Mucosa of descending colon (tissue), 3 donors: Measurements from ENCODE around the gene COL4A6. TPM values are rescaled to one million over a fixed set of nuclear protein-coding genes. Genes with fewer than 3 reads are reported as not detected.

Experiments
- ATAC-seq: fragments of 200-7000 bp; cut with Tn5 transposase; one replicate; pipeline ENCODE4 v1.9.1; 2020; ENCODE audit warnings: mild to moderate bottlenecking, moderate library complexity
- DNase-seq, 3 donors: peaks; one replicate each; pipeline ENCODE4 v3.0.0-alpha.2; 2020
- H3K36me3 ChIP-seq: fragments of 200-600 bp; one replicate; pipeline ENCODE4 v1.8.0; 2021; ENCODE audit warnings: low read depth, mild to moderate bottlenecking
- H3K4me1 ChIP-seq: fragments of 200-600 bp; one replicate; pipeline ENCODE4 v1.8.0; 2021; ENCODE audit warnings: low read depth, mild to moderate bottlenecking
- H3K4me3 ChIP-seq: fragments of 200-600 bp; one replicate; pipeline ENCODE4 v1.8.0; 2021; ENCODE audit warnings: mild to moderate bottlenecking
- H3K9me3 ChIP-seq: fragments of 200-600 bp; one replicate; pipeline ENCODE4 v1.8.0; 2021; ENCODE audit warnings: mild to moderate bottlenecking
- CTCF ChIP-seq: fragments of 200-600 bp; IDR thresholded peaks from one replicate; pipeline ENCODE4 v1.8.0; 2022; ENCODE audit warnings: antibody characterized with exemption, mild to moderate bottlenecking
- intact Hi-C, 2 donors: fragments of 100-400 bp; cut with DNase I in 1 of 2; cut with micrococcal nuclease in 1 of 2; formaldehyde crosslinking; loops; one replicate each; pipeline versions ENCODE4 v1.11.0 to v1.11.1; 2022; cut with DNase I, micrococcal nuclease
- total RNA-seq, 3 donors: library from RNA; stranded (reverse); fragmentation: NEBNext Ultra II Directional in 2 of 3; extraction: Animal tissue kit (Norgen Biotek cat#: 25700) in 2 of 3; gene quantifications; one replicate each; pipeline versions ENCODE4 v1.2.1 to v1.2.4, GENCODE V29; 2021 to 2023
- donor health status: DM: no; HTN: no; CAD: no; lungs with moderate emphysema.
- donor health status: DM: no; HTN: no; CAD: no.
- donor health status: DM: no; HTN: yes; CAD: no.

The COL4A6 gene
- total RNA-seq, 3 donors from 2014 or later, result 0.35 to 0.81 (median 0.77) TPM

- no peak for TF ChIP-seq CTCF
- no peaks in the 10 kb centered on the region for H3K4me1 ChIP-seq
- intact Hi-C loops, result no loop called here
- no peaks in the 10 kb centered on the region for H3K9me3 ChIP-seq
- DNase-seq (no peak), ATAC-seq (no peak)
- no peak overlapping the region for H3K4me3 ChIP-seq
- no peaks in the 10 kb centered on the region for H3K36me3 ChIP-seq
These were observed 260.1 kb downstream of the COL4A6 start for GRCh38 chrX:108178143-108178498.

- Histone ChIP-seq H3K9me3 (no peaks in the 10 kb centered on the region), H3K36me3 (no peaks in the 10 kb centered on the region), H3K4me3 (no peak overlapping the region), H3K4me1 (no peaks in the 10 kb centered on the region)
- intact Hi-C loops, result no loop called here
- no peak for ATAC-seq
- no peak for DNase-seq
- TF ChIP-seq CTCF, result no peak
These were observed 260.7 kb downstream of the COL4A6 start for GRCh38 chrX:108177351-108178142.

- TF ChIP-seq CTCF, result no peak
- Histone ChIP-seq H3K36me3 (no peaks in the 10 kb centered on the region), H3K9me3 (no peaks in the 10 kb centered on the region), H3K4me3 (no peak overlapping the region), H3K4me1 (no peaks in the 10 kb centered on the region)
- DNase-seq (no peak), ATAC-seq (no peak)
- intact Hi-C loops, result no loop called here
These were observed 264.3 kb downstream of the COL4A6 start for GRCh38 chrX:108173874-108174273.

- no peak for TF ChIP-seq CTCF
- Histone ChIP-seq H3K9me3 (no peaks in the 10 kb centered on the region), H3K36me3 (no peaks in the 10 kb centered on the region), H3K4me1 (no peaks in the 10 kb centered on the region), H3K4me3 (no peak overlapping the region)
- ATAC-seq (no peak), DNase-seq (no peak)
- intact Hi-C loops, result no loop called here
These were observed 266.6 kb downstream of the COL4A6 start for GRCh38 chrX:108171671-108172070.

GRCh38 chrX:108169768-108170167 lies 268.5 kb downstream of the COL4A6 start:
- Histone ChIP-seq H3K4me1 (no peaks in the 10 kb centered on the region), H3K4me3 (no peak overlapping the region), H3K36me3 (no peaks in the 10 kb centered on the region), H3K9me3 (no peaks in the 10 kb centered on the region)
- intact Hi-C loops, result no loop called here
- DNase-seq (no peak), ATAC-seq (no peak)
- TF ChIP-seq CTCF, result no peak
